Measurements from ENCODE around the gene ELL2.
"Not testable (repeated sequence)": the region's sequence is repeated elsewhere in the genome, so short reads cannot be mapped to it uniquely, and the experiment has no call there.

The ELL2 gene

DNA sequence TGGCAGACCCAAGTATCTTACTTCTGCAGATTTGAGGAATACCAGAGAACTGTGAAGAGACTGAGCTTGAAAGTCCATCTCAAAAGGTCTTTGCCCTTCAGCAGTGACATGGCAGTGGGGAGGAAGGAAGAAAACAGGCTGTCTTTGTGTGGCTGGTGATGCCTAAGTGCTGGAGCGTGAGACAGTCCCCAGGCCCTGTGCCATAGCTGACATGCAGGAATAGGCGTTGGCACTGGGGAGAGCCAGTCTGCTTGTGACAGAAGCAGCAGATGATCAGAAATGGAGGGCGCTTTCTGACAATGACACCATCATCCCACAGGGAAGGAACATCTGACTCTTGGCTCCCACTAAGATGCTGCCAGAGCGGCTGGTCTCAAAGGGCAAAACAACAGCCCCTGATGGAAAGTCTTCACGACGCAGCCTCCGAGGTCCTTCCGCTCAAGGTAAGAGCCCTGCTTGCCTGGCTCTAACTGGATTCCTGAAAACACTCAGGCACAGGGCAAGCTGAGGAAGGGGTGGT is 123.6 kb downstream of the ELL2 start:
- DNase-seq (ENCODE audit: low read depth), result no peak

DNA sequence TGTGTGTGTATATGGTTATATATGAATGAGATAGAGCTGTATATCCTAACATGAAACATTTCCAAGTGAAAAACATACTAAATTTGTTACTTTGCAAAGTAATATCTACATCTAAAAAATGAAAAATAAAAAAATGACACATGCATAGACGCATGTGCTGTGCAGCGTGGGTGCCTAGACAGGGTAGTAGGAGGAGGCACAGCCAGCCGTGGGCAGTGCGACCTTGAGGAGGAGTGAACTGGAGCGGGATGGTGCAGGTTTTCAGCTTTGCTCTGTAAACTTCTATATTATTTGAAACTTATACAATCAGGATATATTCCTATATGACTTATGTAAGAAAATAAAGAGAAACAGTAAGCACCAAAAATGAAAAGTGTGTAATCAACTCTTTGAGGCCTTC is 124.2 kb downstream of the ELL2 start:
- no peak for DNase-seq (ENCODE audit: low read depth)

DNA sequence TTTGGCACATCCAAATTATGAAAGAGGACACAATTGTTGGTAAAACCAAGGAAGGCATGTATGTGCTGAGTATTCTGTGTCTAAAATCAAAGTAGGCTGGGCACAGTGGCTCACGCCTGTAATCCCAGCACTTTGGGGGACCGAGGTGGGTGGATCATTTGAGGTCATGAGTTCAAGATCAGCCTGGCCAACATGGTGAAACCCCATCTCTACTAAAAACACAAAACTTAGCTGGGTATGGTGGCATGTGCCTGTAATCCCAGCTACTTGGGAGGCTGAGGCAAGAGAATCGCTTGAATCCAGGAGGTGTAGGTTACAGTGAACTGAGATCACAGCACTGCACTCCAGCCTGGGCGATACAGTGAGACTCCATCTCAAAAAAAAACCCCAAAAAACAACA is 124.7 kb downstream of the ELL2 start:
- DNase-seq (ENCODE audit: low read depth), result not testable (repeated sequence)

GRCh38 chr5:95836544-95836943 is 125.1 kb downstream of the ELL2 start:
- DNase-seq (ENCODE audit: low read depth), result no peak

DNA sequence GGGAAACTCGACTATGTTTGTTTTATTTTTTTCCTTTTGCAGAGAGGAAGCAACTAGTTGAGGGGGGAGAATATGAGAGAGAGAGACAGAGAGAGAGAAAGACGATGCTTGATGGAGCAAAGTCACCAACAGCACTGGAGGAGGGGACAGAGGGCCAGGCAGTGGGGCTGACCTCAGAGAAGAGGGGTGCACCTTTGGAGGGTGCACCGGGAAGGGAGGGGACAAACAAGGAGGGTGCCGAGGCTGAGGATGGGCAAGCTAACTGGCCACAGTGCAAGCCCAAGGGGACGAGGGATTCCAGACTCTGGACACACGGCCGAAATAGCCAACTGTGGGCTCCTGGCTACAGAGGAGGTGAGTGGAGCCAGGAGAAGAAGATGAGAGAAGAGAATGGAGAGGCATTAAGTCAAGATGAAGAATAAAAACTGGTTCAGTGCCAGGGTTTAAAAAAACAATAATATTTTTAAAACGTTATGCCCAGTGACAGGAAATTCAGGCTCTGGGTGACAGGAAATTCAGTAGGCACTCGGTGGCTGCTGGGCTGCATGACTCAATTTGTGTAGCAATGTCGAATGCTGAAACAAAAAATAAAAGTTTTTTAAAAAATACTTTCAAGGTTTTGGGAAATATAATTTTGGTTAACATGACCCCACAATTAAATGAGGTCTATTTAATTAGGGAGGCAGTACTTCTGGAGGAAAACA is 125.8 kb downstream of the ELL2 start:
- no peak for DNase-seq (ENCODE audit: low read depth)

All from activated T-cell treated with anti-CD3 and anti-CD28 coated beads for 48 hours (primary cell).